ENCODE data around the gene SOST. TPM values are rescaled to one million over a fixed set of nuclear protein-coding genes. Genes with fewer than 3 reads are reported as not detected.

Gene SOST
- total and polyA plus RNA-seq, 2 donors (not counting 1 experiment from before 2014, with no cell fraction given) = not detected

DNA sequence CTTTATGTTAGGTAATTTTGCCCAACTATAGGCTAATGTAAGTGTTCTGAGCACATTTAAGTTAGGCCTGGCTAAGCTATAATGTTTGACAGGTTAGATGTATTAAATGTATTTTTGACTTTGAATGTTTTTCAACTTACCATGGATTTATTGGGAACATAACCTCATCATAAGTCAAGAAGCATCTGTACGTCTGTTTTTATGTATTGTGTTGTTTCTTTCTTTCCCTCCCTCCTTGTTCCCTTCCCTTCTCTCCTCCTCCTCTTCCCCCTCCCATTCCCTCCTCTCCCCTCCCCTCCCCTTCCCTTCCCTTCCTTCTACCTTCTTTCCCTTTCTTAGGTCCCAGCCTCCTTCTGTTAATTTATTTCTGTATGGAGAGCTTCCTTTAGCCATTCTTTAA is 30.9 kb upstream of the SOST start:
- no peaks in the 10 kb centered on the region for H3K79me2 ChIP-seq (ENCODE audit: control insufficient read depth, insufficient read depth, low read length)
- no peak overlapping the region for H3K4me3 Mint-ChIP-seq
- H3K4me3 ChIP-seq (ENCODE audit: control extremely low read depth in 1 of 5, extremely low read depth in 1 of 5, insufficient read depth in 1 of 5, low read depth in 2 of 5, low read length in 4 of 5) = no peak overlapping the region
- no peaks in the 10 kb centered on the region for H4K20me1 ChIP-seq (ENCODE audit: control insufficient read depth, insufficient read depth, low read length, poor library complexity, severe bottlenecking)
- no CpG with 5 or more reads among the region's 1 CpG for WGBS (ENCODE audit: insufficient coverage)
- no peak overlapping the region for H3K27ac ChIP-seq (ENCODE audit: low read length in 2 of 2)
- no peak overlapping the region for H3K27ac Mint-ChIP-seq
- H3K4me1 ChIP-seq (ENCODE audit: control insufficient read depth in 2 of 2, insufficient read depth in 2 of 2, low read length in 2 of 2) = no peaks in the 10 kb centered on the region
- DNase-seq = no peak
- ChIA-PET CTCF (no interaction called here), POLR2A (no interaction called here)
- H2AFZ ChIP-seq (ENCODE audit: insufficient read depth, low read depth, low read length, poor library complexity, severe bottlenecking) = no peak overlapping the region
- H3K9me3 Mint-ChIP-seq (ENCODE audit: insufficient read depth) = peaks cover 2% of the 10 kb centered on the region
- no peaks in the 10 kb centered on the region for H3K36me3 ChIP-seq (replicated peaks in 1 of 2; ENCODE audit: control extremely low read depth in 1 of 2, control insufficient read depth in 1 of 2, extremely low read depth in 1 of 2, insufficient read depth in 2 of 2, low read length in 1 of 2)
- intact Hi-C loops (cut with micrococcal nuclease) = no loop called here
- no peaks in the 10 kb centered on the region for H3K9me3 ChIP-seq (ENCODE audit: control extremely low read depth in 1 of 3, control insufficient read depth in 2 of 3, insufficient read depth in 1 of 3, low read length in 2 of 3)
- H3K4me2 ChIP-seq (replicated peaks; ENCODE audit: low read depth, low read length, poor library complexity, severe bottlenecking) = no peak overlapping the region
- no peak overlapping the region for H3K9ac ChIP-seq (ENCODE audit: low read length)
- peaks cover 6% of the 10 kb centered on the region for H3K4me1 Mint-ChIP-seq
- peaks cover 34% of the 10 kb centered on the region for H3K27me3 Mint-ChIP-seq
- H3K27me3 ChIP-seq (replicated peaks in 1 of 4; ENCODE audit: control extremely low read depth in 1 of 4, control insufficient read depth in 3 of 4, insufficient read depth in 4 of 4, low read length in 3 of 4) = peaks cover 0 to 9% (median 0%) of the 10 kb centered on the region in 4 experiments
- no peak for ATAC-seq (ENCODE audit: low read depth)
- no peak for TF ChIP-seq EZH2 (IDR thresholded peaks at IDR 0.05; ENCODE audit: borderline replicate concordance, insufficient read depth, low read depth, low read length, poor library complexity, severe bottlenecking)

DNA sequence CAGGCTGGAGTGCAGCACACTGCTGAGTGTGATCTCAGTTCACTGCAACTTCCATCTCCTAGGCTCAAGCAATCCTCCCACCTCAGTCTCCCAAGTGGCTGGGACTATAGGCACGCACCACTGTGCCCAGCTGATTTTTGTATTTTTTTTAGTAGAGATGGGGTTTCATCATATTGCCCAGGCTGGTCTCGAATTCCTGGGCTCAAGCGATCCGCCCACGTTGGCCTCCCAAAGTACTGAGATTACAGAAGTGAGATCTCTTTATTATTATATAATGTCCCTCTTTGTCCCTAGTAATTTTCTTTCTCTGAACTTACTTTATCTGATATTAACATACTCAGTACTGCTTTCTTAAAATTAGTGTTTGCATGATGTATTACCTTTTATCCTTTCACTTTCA is 29.9 kb upstream of the SOST start:
- H3K27ac ChIP-seq (ENCODE audit: low read length in 2 of 2) = no peak overlapping the region
- H4K20me1 ChIP-seq (ENCODE audit: control insufficient read depth, insufficient read depth, low read length, poor library complexity, severe bottlenecking) = no peaks in the 10 kb centered on the region
- DNase-seq = no peak
- CTCF ChIA-PET = interaction anchor here (1.5 to 1.6 kb wide), 2 partner anchors 22 to 29 kb away, joined by 3 to 13 read pairs; no protein-coding TSS in a partner anchor
- no peaks in the 10 kb centered on the region for H3K36me3 ChIP-seq (replicated peaks in 1 of 2; ENCODE audit: control extremely low read depth in 1 of 2, control insufficient read depth in 1 of 2, extremely low read depth in 1 of 2, insufficient read depth in 2 of 2, low read length in 1 of 2)
- H3K9me3 Mint-ChIP-seq (ENCODE audit: insufficient read depth) = peaks cover 2% of the 10 kb centered on the region
- ATAC-seq (ENCODE audit: low read depth) = no peak
- H3K27ac Mint-ChIP-seq = no peak overlapping the region
- WGBS (ENCODE audit: insufficient coverage) = no CpG with 5 or more reads among the region's 5 CpGs
- H3K9ac ChIP-seq (ENCODE audit: low read length) = no peak overlapping the region
- no peak overlapping the region for H3K4me3 ChIP-seq (ENCODE audit: control extremely low read depth in 1 of 5, extremely low read depth in 1 of 5, insufficient read depth in 1 of 5, low read depth in 2 of 5, low read length in 4 of 5)
- intact Hi-C loops (cut with micrococcal nuclease) = no loop called here
- H3K4me2 ChIP-seq (replicated peaks; ENCODE audit: low read depth, low read length, poor library complexity, severe bottlenecking) = no peak overlapping the region
- POLR2A ChIA-PET = interaction anchor here (0.6 kb wide), 1 partner anchor 832 kb away, joined by 10 read pairs; no protein-coding TSS in a partner anchor
- peaks cover 0 to 16% (median 3%) of the 10 kb centered on the region in 4 experiments for H3K27me3 ChIP-seq (replicated peaks in 1 of 4; ENCODE audit: control extremely low read depth in 1 of 4, control insufficient read depth in 3 of 4, insufficient read depth in 4 of 4, low read length in 3 of 4)
- TF ChIP-seq EZH2 (IDR thresholded peaks at IDR 0.05; ENCODE audit: borderline replicate concordance, insufficient read depth, low read depth, low read length, poor library complexity, severe bottlenecking) = no peak
- H3K9me3 ChIP-seq (ENCODE audit: control extremely low read depth in 1 of 3, control insufficient read depth in 2 of 3, insufficient read depth in 1 of 3, low read length in 2 of 3) = no peaks in the 10 kb centered on the region
- H3K4me1 Mint-ChIP-seq = peaks cover 6% of the 10 kb centered on the region
- no peaks in the 10 kb centered on the region for H3K79me2 ChIP-seq (ENCODE audit: control insufficient read depth, insufficient read depth, low read length)
- no peak overlapping the region for H2AFZ ChIP-seq (ENCODE audit: insufficient read depth, low read depth, low read length, poor library complexity, severe bottlenecking)
- H3K27me3 Mint-ChIP-seq = peaks cover 39% of the 10 kb centered on the region
- H3K4me3 Mint-ChIP-seq = no peak overlapping the region
- H3K4me1 ChIP-seq (ENCODE audit: control insufficient read depth in 2 of 2, insufficient read depth in 2 of 2, low read length in 2 of 2) = no peaks in the 10 kb centered on the region

Data from B cell (primary cell).